Progenitor cell of endocrine pancreas (in vitro differentiated cells): ENCODE data around the gene ZNF804B. TPM values are rescaled to one million over a fixed set of nuclear protein-coding genes. Genes with fewer than 3 reads are reported as not detected.
A peak's percentile ranks its signal among the peaks of the same experiment; 100 is the strongest.

Experiments
- DNase-seq: peaks from one replicate; pipeline ENCODE4 v3.0.0; 2021; ENCODE audit warnings: low spot score; ENCODE audit not compliant: unreplicated experiment
- H3K27ac Mint-ChIP-seq: 2 replicates; pipeline ENCODE4 v1.8.0; 2021; ENCODE audit warnings: mild to moderate bottlenecking, moderate library complexity, mixed read lengths
- H3K27me3 Mint-ChIP-seq: 2 replicates; pipeline ENCODE4 v1.8.0; 2021; ENCODE audit warnings: mixed read lengths
- H3K36me3 Mint-ChIP-seq: 2 replicates; pipeline ENCODE4 v1.8.0; 2022; ENCODE audit warnings: mixed read lengths; ENCODE audit not compliant: insufficient read depth
- H3K4me1 Mint-ChIP-seq: 2 replicates; pipeline ENCODE4 v1.8.0; 2021; ENCODE audit warnings: low read depth, mixed read lengths
- H3K4me3 Mint-ChIP-seq: 2 replicates; pipeline ENCODE4 v1.8.0; 2021; ENCODE audit warnings: low read depth, mild to moderate bottlenecking, moderate library complexity, mixed read lengths
- H3K9me3 Mint-ChIP-seq: 2 replicates; pipeline ENCODE4 v1.8.0; 2021; ENCODE audit warnings: low read depth, mixed read lengths
- total RNA-seq: library from RNA; stranded (reverse); gene quantifications from 2 replicates; pipeline ENCODE4 v1.2.1, GENCODE V29; 2021
- TF ChIP-seq, protein P1 (sequence below): fragments of 200-600 bp; sonication (generic); IDR thresholded peaks from one replicate; pipeline ENCODE4 v1.5.0; 2021; ENCODE audit warnings: antibody characterized with exemption, mild to moderate bottlenecking; ENCODE audit not compliant: unreplicated experiment

ZNF804B gene
- total RNA-seq, 1 donor from 2014 or later: not detected

DNA sequence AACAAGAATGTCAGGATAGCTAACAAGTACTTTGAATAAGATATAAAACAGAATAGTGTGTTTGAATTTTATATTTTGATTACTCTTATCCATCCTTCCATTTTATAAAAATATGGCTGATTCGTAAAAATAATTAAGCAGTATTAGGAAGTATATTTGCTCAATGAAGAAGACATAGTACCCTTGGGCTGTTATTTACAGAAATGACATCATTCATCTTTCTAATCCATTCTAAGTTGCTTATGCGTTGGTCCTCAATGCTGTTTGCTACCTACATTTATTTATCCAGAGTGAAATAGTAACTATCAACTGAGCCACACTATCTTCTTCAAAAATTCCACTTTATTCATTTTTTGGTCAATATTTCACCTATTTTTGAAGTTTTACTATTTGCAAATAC is 2.1 kb upstream of the ZNF804B start:
- H3K27me3 Mint-ChIP-seq: peaks cover 59% of the 10 kb centered on the region
- TF ChIP-seq, protein P1, sequence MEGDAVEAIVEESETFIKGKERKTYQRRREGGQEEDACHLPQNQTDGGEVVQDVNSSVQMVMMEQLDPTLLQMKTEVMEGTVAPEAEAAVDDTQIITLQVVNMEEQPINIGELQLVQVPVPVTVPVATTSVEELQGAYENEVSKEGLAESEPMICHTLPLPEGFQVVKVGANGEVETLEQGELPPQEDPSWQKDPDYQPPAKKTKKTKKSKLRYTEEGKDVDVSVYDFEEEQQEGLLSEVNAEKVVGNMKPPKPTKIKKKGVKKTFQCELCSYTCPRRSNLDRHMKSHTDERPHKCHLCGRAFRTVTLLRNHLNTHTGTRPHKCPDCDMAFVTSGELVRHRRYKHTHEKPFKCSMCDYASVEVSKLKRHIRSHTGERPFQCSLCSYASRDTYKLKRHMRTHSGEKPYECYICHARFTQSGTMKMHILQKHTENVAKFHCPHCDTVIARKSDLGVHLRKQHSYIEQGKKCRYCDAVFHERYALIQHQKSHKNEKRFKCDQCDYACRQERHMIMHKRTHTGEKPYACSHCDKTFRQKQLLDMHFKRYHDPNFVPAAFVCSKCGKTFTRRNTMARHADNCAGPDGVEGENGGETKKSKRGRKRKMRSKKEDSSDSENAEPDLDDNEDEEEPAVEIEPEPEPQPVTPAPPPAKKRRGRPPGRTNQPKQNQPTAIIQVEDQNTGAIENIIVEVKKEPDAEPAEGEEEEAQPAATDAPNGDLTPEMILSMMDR: no peak
- H3K4me3 Mint-ChIP-seq: no peak overlapping the region
- H3K27ac Mint-ChIP-seq: no peak overlapping the region
- H3K36me3 Mint-ChIP-seq: no peaks in the 10 kb centered on the region
- peaks cover 15% of the 10 kb centered on the region for H3K4me1 Mint-ChIP-seq
- no peak for DNase-seq
- H3K9me3 Mint-ChIP-seq: no peaks in the 10 kb centered on the region

DNA sequence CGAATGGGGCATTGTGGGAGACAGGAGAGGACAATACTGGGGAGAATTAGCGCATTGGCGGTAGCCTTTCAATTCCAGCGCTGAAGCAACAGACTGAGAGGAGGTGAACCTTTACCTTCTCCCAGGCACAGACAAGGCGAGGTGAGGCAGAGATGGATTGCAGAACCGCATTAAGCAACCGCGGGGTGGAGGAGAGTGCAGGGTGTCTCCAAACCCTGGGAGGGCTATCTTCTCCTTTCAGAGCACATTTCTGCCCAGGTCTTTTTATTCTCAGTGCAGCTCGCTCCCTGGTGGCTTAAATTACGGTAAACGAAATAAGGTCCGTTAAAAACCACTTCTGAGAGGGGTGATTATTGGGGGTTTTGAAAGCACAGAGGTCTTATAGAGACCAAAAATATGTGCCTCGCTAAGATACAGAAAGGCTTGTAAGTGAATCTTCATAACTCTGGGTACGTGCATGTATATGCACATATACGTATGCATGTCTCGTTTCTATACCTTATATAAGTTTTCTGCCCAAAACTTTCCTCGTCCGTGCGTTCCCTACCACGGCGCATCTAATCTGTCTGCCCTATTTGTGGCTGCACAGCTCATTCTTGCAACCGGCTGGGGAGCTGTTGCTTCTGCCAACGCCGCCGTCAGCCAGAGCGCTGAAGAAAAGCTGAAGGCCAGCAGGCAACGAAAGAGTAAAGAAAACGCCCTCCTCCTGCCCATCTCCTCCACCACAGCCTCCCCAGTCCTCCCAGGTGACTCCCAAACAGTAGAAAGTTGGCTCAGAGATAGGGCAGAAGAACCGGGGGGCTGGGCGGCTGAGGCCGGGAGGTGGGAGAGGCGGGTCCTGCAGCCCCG is 895 bp upstream of the ZNF804B start:
- Mint-ChIP-seq H3K27ac (peak overlapping the region; percentile 27), H3K36me3 (no peaks in the 10 kb centered on the region), H3K4me1 (peaks cover 19% of the 10 kb centered on the region), H3K4me3 (peak overlapping the region; percentile 66), H3K27me3 (peaks cover 56% of the 10 kb centered on the region), H3K9me3 (no peaks in the 10 kb centered on the region)
- no peak for DNase-seq
- TF ChIP-seq, protein P1: no peak

DNA sequence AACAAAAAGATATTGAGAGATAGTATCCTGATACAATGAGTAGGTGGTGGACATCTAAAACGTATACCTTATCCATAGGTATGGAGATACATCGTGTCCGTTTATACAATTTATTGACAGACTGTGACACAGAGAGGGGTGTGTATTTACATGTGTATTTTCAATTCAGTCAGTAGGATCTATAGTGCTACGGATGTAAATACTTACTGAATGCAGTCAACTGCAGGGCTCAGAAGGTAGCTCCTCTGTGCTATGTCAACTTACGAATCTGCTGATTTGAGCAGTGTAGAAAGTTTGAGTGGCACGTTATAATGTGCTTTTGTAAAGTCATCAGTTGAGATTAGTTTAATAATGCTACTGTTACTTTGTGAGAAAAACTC is 626 bp downstream of the ZNF804B start:
- peaks cover 54% of the 10 kb centered on the region for H3K27me3 Mint-ChIP-seq
- H3K9me3 Mint-ChIP-seq: no peaks in the 10 kb centered on the region
- peak overlapping the region; percentile 66 for H3K4me3 Mint-ChIP-seq
- TF ChIP-seq, protein P1: no peak
- no peak overlapping the region for H3K27ac Mint-ChIP-seq
- H3K36me3 Mint-ChIP-seq: no peaks in the 10 kb centered on the region
- DNase-seq: no peak
- H3K4me1 Mint-ChIP-seq: peaks cover 19% of the 10 kb centered on the region

DNA sequence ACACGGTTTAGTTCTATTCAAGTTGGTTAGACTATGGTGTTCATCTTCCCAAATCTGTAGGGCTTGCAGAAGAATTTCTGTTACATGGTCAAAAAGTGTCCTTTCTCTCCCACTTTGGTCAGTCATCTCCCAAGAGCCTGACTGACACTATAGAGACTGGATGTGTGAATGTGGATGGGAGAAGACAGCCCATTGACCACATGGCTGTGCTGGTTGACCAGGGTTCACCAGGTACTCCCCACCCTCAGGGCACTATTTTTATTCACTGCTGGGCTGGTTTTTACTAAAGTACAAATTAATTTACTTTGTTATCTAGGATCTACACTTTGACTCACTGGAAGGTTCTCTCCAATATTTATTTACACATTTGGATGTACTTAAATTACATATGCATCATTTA is 2.3 kb downstream of the ZNF804B start:
- Mint-ChIP-seq H3K27me3 (peaks cover 41% of the 10 kb centered on the region), H3K4me3 (no peak overlapping the region), H3K4me1 (peaks cover 19% of the 10 kb centered on the region), H3K36me3 (no peaks in the 10 kb centered on the region), H3K9me3 (no peaks in the 10 kb centered on the region), H3K27ac (no peak overlapping the region)
- DNase-seq: no peak
- TF ChIP-seq, protein P1: no peak

- H3K36me3 Mint-ChIP-seq: no peaks in the 10 kb centered on the region
- peaks cover 3% of the 10 kb centered on the region for H3K27me3 Mint-ChIP-seq
- TF ChIP-seq, protein P1: no peak
- peaks cover 4% of the 10 kb centered on the region for H3K4me1 Mint-ChIP-seq
- no peaks in the 10 kb centered on the region for H3K9me3 Mint-ChIP-seq
- no peak overlapping the region for H3K27ac Mint-ChIP-seq
- DNase-seq: no peak
- no peak overlapping the region for H3K4me3 Mint-ChIP-seq
These were observed 11.9 kb downstream of the ZNF804B start for GRCh38 chr7:88771417-88771816.
